ENCODE data around the gene BABAM1.
A peak's percentile ranks its signal among the peaks of the same experiment; 100 is the strongest.

BABAM1 gene

DNA sequence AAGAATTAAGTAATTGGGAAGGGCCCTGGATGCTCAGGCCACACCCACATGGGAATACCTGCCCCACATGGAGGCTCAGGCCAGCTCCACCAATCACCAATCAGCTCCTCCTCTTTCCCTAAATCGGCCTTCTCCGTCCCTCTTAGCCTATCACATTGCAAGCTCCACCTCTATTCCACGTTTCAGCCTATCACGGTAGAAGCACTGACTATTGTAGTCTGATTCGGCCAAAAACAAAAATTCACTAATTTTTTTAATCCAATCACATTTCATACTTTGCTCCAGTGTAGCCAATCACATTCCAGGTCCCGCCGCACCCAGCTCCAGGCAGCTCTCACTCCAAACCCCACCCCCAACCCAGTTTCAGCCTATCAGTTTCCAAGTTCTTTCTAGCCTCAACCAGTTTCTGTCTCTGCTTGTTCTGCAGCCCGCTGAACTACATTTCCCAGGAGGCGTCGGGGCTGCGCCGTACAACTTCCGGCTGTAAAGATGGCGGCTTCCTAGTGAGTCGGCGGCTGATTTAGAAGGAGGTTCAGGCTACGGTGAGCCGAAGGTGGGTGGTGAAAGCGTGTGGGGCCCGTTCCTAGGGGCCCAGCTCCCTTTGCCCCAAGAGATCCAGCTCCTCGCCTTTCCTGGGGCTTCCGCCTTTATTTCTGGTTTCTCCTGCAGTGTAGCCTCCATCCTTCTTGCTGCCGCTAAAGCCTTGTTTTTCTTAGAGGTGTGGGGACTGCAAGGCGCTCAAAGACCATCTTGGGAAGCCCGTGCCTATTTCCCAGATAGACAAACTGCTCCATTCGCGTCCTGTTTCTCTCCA, at the start of gene BABAM1:
Gene BABAM1 (plus strand): TSS at position 469 of the 814 bp plus-strand sequence. CDS start 1,364 bp downstream, outside the sequence.
- peak; percentile 97 for DNase-seq

DNA sequence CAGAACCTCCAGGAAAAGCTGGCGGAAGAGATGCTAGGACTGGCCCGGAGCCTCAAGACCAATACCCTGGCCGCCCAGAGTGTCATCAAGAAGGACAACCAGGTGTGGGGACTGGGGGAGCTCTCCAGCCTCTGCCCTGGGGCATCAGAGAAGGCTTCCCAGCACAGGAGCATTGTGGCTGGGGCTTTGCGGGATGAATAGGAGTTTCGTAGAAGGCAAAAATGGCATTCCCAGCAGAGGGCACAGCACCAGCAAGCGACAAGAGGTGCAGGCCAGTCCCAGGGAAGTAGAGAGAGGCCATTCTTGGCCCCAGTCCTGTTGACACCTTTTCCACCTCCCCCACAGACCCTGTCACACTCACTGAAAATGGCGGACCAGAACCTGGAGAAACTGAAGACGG, 48.0 kb upstream of the BABAM1 start:
- no peak for DNase-seq

DNA sequence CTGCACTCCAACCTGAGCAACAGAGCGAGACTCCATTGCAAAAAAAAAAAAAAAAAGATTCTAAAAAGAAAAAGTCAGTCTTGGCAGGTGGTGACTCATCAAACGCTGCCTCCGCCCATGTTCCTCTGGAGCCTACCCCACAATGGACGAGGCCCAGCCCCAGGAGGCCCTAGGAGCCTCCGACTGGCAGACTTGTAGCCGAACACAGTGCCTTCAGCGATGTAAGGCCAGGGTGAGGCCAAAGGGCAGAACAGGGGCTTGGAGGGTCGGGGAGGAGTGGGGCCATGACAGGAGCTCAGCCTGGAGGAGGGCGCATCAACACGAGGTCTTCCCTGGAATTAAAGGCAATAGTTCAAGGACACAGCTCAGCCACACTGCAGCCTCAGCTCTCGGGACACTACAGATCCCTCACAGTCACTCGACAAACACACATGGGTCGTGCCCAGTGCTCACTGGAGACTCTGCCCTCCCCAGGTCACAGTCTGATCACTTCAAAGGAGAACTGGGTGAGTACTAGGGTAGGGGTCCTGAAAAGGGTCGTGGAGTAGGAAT, 47.0 kb upstream of the BABAM1 start:
- DNase-seq, result peak; percentile 34

GRCh38 chr19:17225053-17225452, 42.2 kb upstream of the BABAM1 start:
- DNase-seq, result no peak

- peak; percentile 99 for DNase-seq
Measured at GRCh38 chr19:17226002-17226933, 41.0 kb upstream of the BABAM1 start, which contains the start of gene OCEL1. Gene OCEL1, plus strand, starts transcription at chr19:17226226. Its CDS starts 22 bp downstream, at chr19:17226248.

DNA sequence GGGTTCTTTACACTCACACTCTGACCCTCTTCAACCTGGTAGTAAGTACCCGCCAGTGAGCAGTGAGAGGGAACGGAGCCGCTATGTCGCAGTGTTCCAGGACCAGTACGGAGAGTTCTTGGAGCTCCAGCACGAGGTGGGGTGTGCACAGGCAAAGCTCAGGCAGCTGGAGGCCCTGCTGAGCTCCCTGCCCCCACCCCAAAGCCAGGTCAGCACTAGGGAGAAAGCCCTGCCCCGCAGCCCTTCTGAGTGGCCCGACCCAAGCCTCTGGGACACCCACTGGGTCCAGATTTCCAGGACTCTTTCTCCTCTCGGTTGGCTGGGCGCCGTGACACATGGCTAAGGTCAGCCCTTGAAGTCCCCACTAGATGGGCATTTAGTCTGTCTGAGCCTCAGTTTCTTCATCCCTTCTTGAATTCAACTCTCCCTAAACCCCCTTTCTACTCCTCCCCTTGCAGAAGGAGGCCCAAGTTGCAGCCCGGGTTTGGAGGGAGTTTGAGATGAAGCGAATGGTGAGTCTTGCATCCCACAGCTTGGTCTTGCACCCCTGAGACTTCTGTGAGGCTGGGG, 39.4 kb upstream of the BABAM1 start:
- no peak for DNase-seq

GRCh38 chr19:17229890-17230289, 37.4 kb upstream of the BABAM1 start:
- DNase-seq, result no peak

DNA sequence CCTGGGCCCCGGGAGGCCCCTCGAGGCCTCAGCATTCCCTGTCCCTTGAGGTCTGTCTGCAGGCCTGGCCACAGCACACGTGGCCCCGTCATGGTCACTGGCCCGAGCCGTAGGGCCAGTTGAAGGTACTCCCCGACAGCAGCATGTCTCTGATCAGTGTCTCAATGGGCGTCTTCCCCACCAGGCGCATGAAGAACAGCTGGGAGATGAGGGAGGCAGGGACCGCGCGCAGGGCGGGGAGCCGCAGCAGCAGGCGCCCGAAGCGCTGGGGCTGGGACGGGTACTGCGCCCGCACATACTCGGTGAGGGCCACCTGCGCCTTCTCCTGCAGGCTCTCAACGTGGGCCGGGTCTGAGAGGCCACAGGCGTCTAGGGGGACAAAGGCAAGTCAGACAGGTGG, 35.0 kb upstream of the BABAM1 start:
- DNase-seq, result no peak

DNA sequence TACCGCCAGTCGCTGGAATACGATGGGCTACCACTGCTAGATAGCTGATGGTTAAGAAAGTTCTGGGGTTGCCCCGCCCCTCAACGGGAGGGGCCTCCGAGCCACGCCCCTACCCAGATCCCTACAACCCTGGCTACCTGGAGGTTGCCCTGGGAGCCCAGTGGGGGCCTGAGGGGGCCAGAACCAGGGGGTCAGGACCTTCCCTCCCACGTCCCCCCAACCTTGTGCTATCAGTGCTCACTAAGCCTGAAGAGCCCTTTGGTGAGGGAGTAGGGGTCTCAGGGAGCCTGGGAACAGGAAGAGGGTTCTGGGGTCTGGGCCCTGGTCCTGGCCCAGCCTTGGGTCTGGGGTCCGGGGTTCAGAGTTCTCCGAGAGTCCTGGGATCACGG, 32.3 kb upstream of the BABAM1 start:
- DNase-seq, result peak; percentile 80

GRCh38 chr19:17235300-17235970, 31.8 kb upstream of the BABAM1 start:
- DNase-seq, result peak; percentile 78

- DNase-seq, result no peak
Measured at GRCh38 chr19:17235971-17236777, 31.1 kb upstream of the BABAM1 start.

DNA sequence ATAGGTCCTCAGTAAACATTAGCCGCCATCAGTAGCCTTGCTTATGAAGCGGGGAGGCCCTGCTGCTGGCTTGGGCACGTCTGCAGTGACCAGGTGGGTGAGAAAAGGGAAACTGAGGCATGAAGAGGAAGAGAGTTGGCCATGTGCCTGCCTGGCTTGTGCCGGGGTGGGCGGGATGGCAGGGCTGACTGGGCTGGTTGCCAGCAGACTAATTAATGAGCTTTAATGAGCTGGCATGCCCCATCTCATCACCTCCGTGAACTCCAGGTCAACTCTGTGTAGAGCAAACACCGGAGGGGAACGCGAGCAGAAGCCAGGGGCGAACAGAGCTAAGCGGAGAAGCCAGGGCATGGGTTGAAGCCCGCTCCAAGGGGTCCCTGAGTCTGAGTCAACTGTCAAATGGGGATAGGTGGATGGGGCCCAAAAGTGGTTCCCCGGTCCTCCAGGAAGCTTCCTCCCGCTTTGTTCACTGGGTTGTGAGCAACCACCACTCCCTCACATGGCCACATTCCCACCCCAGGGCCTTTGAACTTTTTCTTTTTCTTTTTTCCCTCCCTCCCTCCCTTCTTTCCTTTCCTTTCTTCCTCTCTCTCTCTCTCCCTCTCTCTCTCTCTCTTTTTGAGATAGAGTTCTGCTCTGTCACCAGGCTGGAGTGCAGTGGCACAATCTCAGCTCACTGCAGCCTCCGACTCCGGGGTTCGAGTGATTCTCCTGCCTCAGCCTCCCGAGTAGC, 30.3 kb upstream of the BABAM1 start:
- no peak for DNase-seq

GRCh38 chr19:17237747-17238706, 29.2 kb upstream of the BABAM1 start:
- DNase-seq, result no peak

DNA sequence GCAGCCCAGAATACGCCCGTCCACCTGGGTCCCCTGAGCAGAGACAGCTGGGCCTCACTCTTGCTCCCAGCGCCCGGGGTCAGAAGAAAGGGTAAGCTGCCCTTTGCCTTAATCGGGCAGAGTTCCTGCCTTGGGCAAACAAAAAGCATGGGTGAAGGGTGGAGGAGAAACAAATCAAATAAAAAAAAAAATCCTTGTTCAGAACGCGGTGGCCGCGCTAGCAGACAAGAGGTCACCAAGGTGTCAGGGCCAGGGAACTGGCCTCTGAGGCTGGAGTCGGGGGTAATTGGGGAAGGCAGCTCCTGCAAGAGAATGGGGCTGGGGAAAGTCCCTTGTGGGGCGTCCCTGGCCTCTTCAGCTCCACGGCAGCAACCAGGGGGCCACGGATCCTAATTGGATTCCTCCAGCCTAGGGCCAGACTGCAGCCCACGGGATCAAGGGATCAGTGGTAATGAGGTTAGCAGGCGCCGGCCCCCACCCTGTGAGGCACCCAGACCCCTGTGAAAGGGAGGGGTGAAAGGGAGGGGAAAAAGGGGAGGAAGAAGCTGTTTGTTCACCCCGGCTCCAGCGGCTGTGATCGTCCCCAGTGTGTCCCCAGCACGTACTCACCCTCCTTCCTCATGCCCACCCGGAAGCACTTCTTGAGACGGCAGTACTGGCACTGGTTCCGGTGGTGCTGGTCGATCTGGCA, 27.0 kb upstream of the BABAM1 start:
- no peak for DNase-seq

GRCh38 chr19:17240826-17241399, 26.3 kb upstream of the BABAM1 start:
- no peak for DNase-seq

DNA sequence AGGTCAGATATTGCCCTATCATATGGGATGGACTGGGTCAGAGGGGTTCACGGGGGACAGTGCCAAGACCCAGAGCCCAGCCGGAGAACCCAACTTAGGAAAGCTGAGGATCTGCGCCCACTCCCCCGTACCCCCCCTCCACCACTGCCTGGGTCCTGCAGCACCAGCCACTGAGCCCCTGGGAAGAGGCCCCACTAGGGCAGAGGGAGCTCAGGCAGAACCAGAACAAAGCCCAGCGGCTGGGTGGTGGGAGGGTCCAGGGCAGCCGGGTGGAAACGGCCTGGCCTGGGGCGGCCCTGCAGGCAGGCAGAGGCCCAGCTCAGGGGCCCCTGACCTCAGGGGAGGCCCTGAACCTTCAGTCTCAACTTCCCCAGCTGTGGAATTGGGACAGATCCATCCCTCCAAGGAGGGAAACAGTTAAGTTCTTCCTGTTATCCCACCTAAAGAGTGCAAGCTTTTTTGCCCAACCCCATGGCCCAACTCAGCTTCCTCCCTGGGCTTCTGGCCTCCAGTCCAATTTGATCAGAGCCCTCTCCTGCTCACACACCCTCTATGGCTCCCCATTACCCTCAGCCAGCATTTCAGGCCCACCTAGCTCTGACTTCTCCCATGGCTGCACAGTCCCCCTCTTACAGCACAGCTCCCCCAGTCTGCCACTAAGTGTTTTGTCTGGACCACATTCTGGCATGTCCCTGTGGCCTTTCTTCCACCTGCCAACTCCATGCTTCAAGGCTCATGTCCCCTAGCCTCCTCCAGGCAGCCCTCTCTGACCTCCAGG, 24.6 kb upstream of the BABAM1 start:
- no peak for DNase-seq

GRCh38 chr19:17243211-17243829, 23.9 kb upstream of the BABAM1 start:
- DNase-seq, result no peak

Measured in activated CD4-positive, alpha-beta T cell treated with anti-CD3 and anti-CD28 coated beads for 48 hours (primary cell).